Measurements from ENCODE around the gene ATP6V0A4. TPM values are rescaled to one million over a fixed set of nuclear protein-coding genes. Genes with fewer than 3 reads are reported as not detected.

Gene ATP6V0A4
- total RNA-seq, 1 experiment from 2014 or later: not detected

DNA sequence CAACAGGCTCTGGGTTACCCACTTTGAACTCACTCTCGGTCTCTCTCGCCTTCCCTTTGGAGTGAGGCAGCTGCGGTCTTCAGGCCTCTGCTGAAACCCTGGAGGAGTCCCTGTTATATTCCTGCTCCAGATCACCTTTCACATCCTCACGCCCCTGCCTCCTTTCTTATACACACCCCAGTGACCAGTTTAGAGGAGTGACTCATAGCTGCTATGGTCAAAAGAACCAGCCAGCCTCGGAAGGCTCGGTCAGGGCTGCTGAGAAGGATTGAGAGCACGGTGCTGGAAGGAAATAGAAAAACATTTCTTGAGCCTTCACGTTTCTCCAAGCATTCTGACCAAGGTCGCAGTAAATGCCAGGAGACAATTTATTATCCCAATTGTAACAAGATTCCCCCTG is 68.6 kb downstream of the ATP6V0A4 start:
- Histone ChIP-seq H3K9me2 (ENCODE audit: insufficient read depth) (no peaks in the 10 kb centered on the region), H3K4me1 (ENCODE audit: control insufficient read depth in 1 of 2, insufficient read depth in 2 of 2, low read length in 2 of 2) (no peaks in the 10 kb centered on the region), H2AFZ (ENCODE audit: low read depth, low read length, poor library complexity, severe bottlenecking) (no peak overlapping the region), H3K36me3 (ENCODE audit: control insufficient read depth in 1 of 2, insufficient read depth in 2 of 2, low read length in 2 of 2) (no peaks in the 10 kb centered on the region), H4K20me1 (ENCODE audit: insufficient read depth) (no peaks in the 10 kb centered on the region), H3K9me3 (ENCODE audit: control insufficient read depth in 1 of 2, insufficient read depth in 1 of 2, low read depth in 1 of 2, low read length in 2 of 2) (no peaks in the 10 kb centered on the region), H3K4me2 (ENCODE audit: low read length) (no peak overlapping the region), H3K9ac (ENCODE audit: low read length) (no peak overlapping the region), H3K4me3 (replicated peaks in 1 of 2; ENCODE audit: low read depth in 1 of 2, low read length in 2 of 2) (no peak overlapping the region), H3K27me3 (ENCODE audit: insufficient read depth, low read length) (no peaks in the 10 kb centered on the region), H3K27ac (ENCODE audit: low read depth, low read length) (no peak overlapping the region), H3K79me2 (ENCODE audit: insufficient read depth, low read length) (no peaks in the 10 kb centered on the region)
- RAD21 ChIA-PET (ENCODE audit: low non-redundant PET in 1 of 2, low total read pairs in 2 of 2, uncharacterized antibody in 2 of 2, unreplicated experiment in 2 of 2): interaction anchor here in 1 of 2 experiments (0.6 kb wide), 1 partner anchor 437 kb away, joined by 3 read pairs; no protein-coding TSS in a partner anchor
- TF ChIP-seq EGR1 (IDR thresholded peaks at IDR 0.05; ENCODE audit: low read depth): no peak
- no peak for TF ChIP-seq POLR2AphosphoS5 (IDR thresholded peaks at IDR 0.05; ENCODE audit: low read depth, low read length)
- no peak for TF ChIP-seq SP1 (IDR thresholded peaks at IDR 0.05; ENCODE audit: low read depth)
- no peak for TF ChIP-seq ATF3 (IDR thresholded peaks at IDR 0.05)
- TF ChIP-seq ELF1 (IDR thresholded peaks at IDR 0.05; ENCODE audit: borderline replicate concordance, low read depth): no peak
- TF ChIP-seq RAD21 (IDR thresholded peaks at IDR 0.05; ENCODE audit: low read depth): no peak
- no peak for TF ChIP-seq TCF7L2 (IDR thresholded peaks at IDR 0.05; ENCODE audit: borderline replicate concordance, extremely low read depth, insufficient read depth, insufficient read length)
- no peak for TF ChIP-seq CEBPB (IDR thresholded peaks at IDR 0.05; ENCODE audit: low read depth)
- TF ChIP-seq FOSL1 (IDR thresholded peaks at IDR 0.05; ENCODE audit: low read depth): no peak
- CTCF ChIA-PET: interaction anchor here (1.3 kb wide), 1 partner anchor 9 kb away, joined by 5 read pairs; no protein-coding TSS in a partner anchor
- intact Hi-C loops (cut with micrococcal nuclease): no loop called here
- BruUV-seq (replicated peaks): no TSS peak
- ATAC-seq: no peak
- no peak for DNase-seq (ENCODE audit: low read depth, low spot score)
- POLR2A ChIA-PET: no interaction called here

- ATAC-seq (no peak), DNase-seq (ENCODE audit: low read depth, low spot score) (no peak)
- ChIA-PET CTCF (no interaction called here), RAD21 (ENCODE audit: low non-redundant PET in 1 of 2, low total read pairs in 2 of 2, uncharacterized antibody in 2 of 2, unreplicated experiment in 2 of 2) (no interaction called here), POLR2A (no interaction called here)
- Histone ChIP-seq H3K4me2 (ENCODE audit: low read length) (no peak overlapping the region), H3K9ac (ENCODE audit: low read length) (no peak overlapping the region), H4K20me1 (ENCODE audit: insufficient read depth) (no peaks in the 10 kb centered on the region), H3K79me2 (ENCODE audit: insufficient read depth, low read length) (no peaks in the 10 kb centered on the region), H3K36me3 (ENCODE audit: control insufficient read depth in 1 of 2, insufficient read depth in 2 of 2, low read length in 2 of 2) (no peaks in the 10 kb centered on the region), H3K9me2 (ENCODE audit: insufficient read depth) (no peaks in the 10 kb centered on the region), H3K27ac (ENCODE audit: low read depth, low read length) (no peak overlapping the region), H3K9me3 (ENCODE audit: control insufficient read depth in 1 of 2, insufficient read depth in 1 of 2, low read depth in 1 of 2, low read length in 2 of 2) (no peaks in the 10 kb centered on the region), H3K4me1 (ENCODE audit: control insufficient read depth in 1 of 2, insufficient read depth in 2 of 2, low read length in 2 of 2) (no peaks in the 10 kb centered on the region), H2AFZ (ENCODE audit: low read depth, low read length, poor library complexity, severe bottlenecking) (no peak overlapping the region), H3K4me3 (replicated peaks in 1 of 2; ENCODE audit: low read depth in 1 of 2, low read length in 2 of 2) (no peak overlapping the region), H3K27me3 (ENCODE audit: insufficient read depth, low read length) (no peaks in the 10 kb centered on the region)
- no TSS peak for BruUV-seq (replicated peaks)
- intact Hi-C loops (cut with micrococcal nuclease): no loop called here
- TF ChIP-seq SP1 (IDR thresholded peaks at IDR 0.05; ENCODE audit: low read depth) (no peak), POLR2A (IDR thresholded peaks at IDR 0.05; ENCODE audit: borderline replicate concordance, extremely low read depth, insufficient read depth, insufficient read length) (no peak), SIN3A (IDR thresholded peaks at IDR 0.05; ENCODE audit: low read depth) (no peak), FOSL1 (IDR thresholded peaks at IDR 0.05; ENCODE audit: low read depth) (no peak), SRF (IDR thresholded peaks at IDR 0.05; ENCODE audit: low read depth) (no peak), POLR2AphosphoS5 (IDR thresholded peaks at IDR 0.05; ENCODE audit: low read depth, low read length) (no peak), YY1 (IDR thresholded peaks at IDR 0.05; ENCODE audit: extremely low read depth, insufficient replicate concordance, low read depth, low read length) (no peak), ZFX (IDR thresholded peaks at IDR 0.05) (no peak), EGR1 (IDR thresholded peaks at IDR 0.05; ENCODE audit: low read depth) (no peak), TCF7L2 (IDR thresholded peaks at IDR 0.05; ENCODE audit: borderline replicate concordance, extremely low read depth, insufficient read depth, insufficient read length) (no peak), ELF1 (IDR thresholded peaks at IDR 0.05; ENCODE audit: borderline replicate concordance, low read depth) (no peak), CBX3 (IDR thresholded peaks at IDR 0.05; ENCODE audit: low read depth) (no peak), RAD21 (IDR thresholded peaks at IDR 0.05; ENCODE audit: low read depth) (no peak), EZH2phosphoT487 (IDR thresholded peaks at IDR 0.05; ENCODE audit: borderline replicate concordance) (no peak)
- TF ChIP-seq, protein P1, sequence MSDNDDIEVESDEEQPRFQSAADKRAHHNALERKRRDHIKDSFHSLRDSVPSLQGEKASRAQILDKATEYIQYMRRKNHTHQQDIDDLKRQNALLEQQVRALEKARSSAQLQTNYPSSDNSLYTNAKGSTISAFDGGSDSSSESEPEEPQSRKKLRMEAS (IDR thresholded peaks at IDR 0.05): no peak
- TF ChIP-seq, protein P2, sequence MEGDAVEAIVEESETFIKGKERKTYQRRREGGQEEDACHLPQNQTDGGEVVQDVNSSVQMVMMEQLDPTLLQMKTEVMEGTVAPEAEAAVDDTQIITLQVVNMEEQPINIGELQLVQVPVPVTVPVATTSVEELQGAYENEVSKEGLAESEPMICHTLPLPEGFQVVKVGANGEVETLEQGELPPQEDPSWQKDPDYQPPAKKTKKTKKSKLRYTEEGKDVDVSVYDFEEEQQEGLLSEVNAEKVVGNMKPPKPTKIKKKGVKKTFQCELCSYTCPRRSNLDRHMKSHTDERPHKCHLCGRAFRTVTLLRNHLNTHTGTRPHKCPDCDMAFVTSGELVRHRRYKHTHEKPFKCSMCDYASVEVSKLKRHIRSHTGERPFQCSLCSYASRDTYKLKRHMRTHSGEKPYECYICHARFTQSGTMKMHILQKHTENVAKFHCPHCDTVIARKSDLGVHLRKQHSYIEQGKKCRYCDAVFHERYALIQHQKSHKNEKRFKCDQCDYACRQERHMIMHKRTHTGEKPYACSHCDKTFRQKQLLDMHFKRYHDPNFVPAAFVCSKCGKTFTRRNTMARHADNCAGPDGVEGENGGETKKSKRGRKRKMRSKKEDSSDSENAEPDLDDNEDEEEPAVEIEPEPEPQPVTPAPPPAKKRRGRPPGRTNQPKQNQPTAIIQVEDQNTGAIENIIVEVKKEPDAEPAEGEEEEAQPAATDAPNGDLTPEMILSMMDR (IDR thresholded peaks at IDR 0.05 in 2 of 3, conservative IDR thresholded peaks at IDR 0.05 in 1 of 3; ENCODE audit: borderline replicate concordance in 1 of 3, insufficient read depth in 1 of 3, low read depth in 2 of 3, low read length in 2 of 3): no peak
Observed at GRCh38 chr7:138727336-138728099, 70.5 kb downstream of the ATP6V0A4 start.
